OCI-LY7 (cell line): ENCODE results near the gene BMERB1. TPM values are rescaled to one million over a fixed set of nuclear protein-coding genes. Genes with fewer than 3 reads are reported as not detected.

ENCODE experiments used
- BruUV-seq: library from RNA; stranded (reverse); fragments of 400-500 nt; replicated peaks from 2 replicates; lab custom pipeline; 2021; lab: Mats Ljungman, UMichigan
- CTCF ChIA-PET: fragments of 300-600 bp; sonication (Branson Sonifier 250); formaldehyde crosslinking; loops from one replicate; lab custom pipeline; 2022; ENCODE audit warnings: antibody characterized with exemption; ENCODE audit not compliant: unreplicated experiment; lab: Charles Lee
- POLR2A ChIA-PET: fragments of 300-600 bp; sonication (Branson Sonifier 250); formaldehyde crosslinking; loops from one replicate; lab custom pipeline; 2022; ENCODE audit warnings: antibody characterized with exemption; lab: Charles Lee
- DNase-seq: peaks from one replicate; pipeline ENCODE4 v3.0.0-alpha.2; 2015; ENCODE audit warnings: low spot score
- H2AFZ ChIP-seq: fragments of 200-600 bp; sonication (generic), shearing (Covaris generic); 2 replicates; pipeline ENCODE4 v1.6.1; 2014; ENCODE audit warnings: mild to moderate bottlenecking, antibody characterized with exemption, low read length, moderate library complexity
- H3K27ac ChIP-seq: fragments of 200-600 bp; sonication (generic); 2 replicates; pipeline ENCODE4 v1.5.1; 2014; ENCODE audit warnings: mixed run types, low read depth, mild to moderate bottlenecking, moderate library complexity, low read length, inconsistent platforms; ENCODE audit not compliant: poor library complexity, severe bottlenecking
- H3K36me3 ChIP-seq: fragments of 200-600 bp; sonication (generic); 2 replicates; pipeline ENCODE4 v1.6.1; 2014; ENCODE audit warnings: mild to moderate bottlenecking, antibody characterized with exemption, low read length, moderate library complexity, mixed read lengths; ENCODE audit not compliant: insufficient read depth
- H3K4me1 ChIP-seq: fragments of 200-600 bp; sonication (generic); 2 replicates; pipeline ENCODE4 v1.5.1; 2014; ENCODE audit warnings: mild to moderate bottlenecking, low read length; ENCODE audit not compliant: insufficient read depth, poor library complexity, severe bottlenecking
- H3K4me2 ChIP-seq: fragments of 200-600 bp; sonication (generic); 2 replicates; pipeline ENCODE4 v1.6.1; 2014; ENCODE audit warnings: mild to moderate bottlenecking, low read length
- H3K4me3 ChIP-seq: fragments of 200-600 bp; sonication (generic); 2 replicates; pipeline ENCODE4 v1.5.1; 2014; ENCODE audit warnings: mild to moderate bottlenecking, low read depth, low read length; ENCODE audit not compliant: poor library complexity, severe bottlenecking
- H3K79me2 ChIP-seq: fragments of 200-600 bp; sonication (generic); 2 replicates; pipeline ENCODE4 v1.6.1; 2016; ENCODE audit warnings: low read depth, mild to moderate bottlenecking, low read length, moderate library complexity, mixed read lengths; ENCODE audit not compliant: insufficient read depth
- H3K9me2 ChIP-seq: fragments of 200-600 bp; sonication (generic); 2 replicates; pipeline ENCODE4 v1.6.1; 2016; ENCODE audit warnings: mild to moderate bottlenecking, low read length, mixed read lengths; ENCODE audit not compliant: insufficient read depth
- H3K9me3 ChIP-seq: fragments of 200-600 bp; sonication (generic); 2 replicates; pipeline ENCODE4 v1.6.1; 2014; ENCODE audit warnings: mild to moderate bottlenecking, mixed run types, low read length, mixed read lengths
- H4K20me1 ChIP-seq: fragments of 200-600 bp; sonication (generic); 2 replicates; pipeline ENCODE4 v1.6.1; 2014; ENCODE audit warnings: mild to moderate bottlenecking, antibody characterized with exemption, low read length, moderate library complexity, mixed read lengths; ENCODE audit not compliant: insufficient read depth
- EZH2phosphoT487 ChIP-seq: fragments of 200-600 bp; sonication (generic); IDR thresholded peaks from 2 replicates; pipeline ENCODE4 v1.6.1; 2018; ENCODE audit warnings: low read depth, borderline replicate concordance, mild to moderate bottlenecking, mixed run types, antibody characterized with exemption, low read length, moderate library complexity, mixed read lengths
- intact Hi-C: fragments of 100-400 bp; cut with micrococcal nuclease; formaldehyde crosslinking; loops from one replicate; pipeline ENCODE4 v1.10.0; 2022; ENCODE audit not compliant: unreplicated experiment
- total RNA-seq, 2 experiments: library from RNA; depleted of rRNA in 1 of 2; stranded (reverse); fragments of >200 nt in 1 of 2; shearing (Covaris generic) in 1 of 2; gene quantifications; 2 replicates each; pipeline ENCODE4 v1.2.3, GENCODE V29; 2014 to 2022
- TF ChIP-seq, protein P1 (sequence below): fragments of 200-600 bp; sonication (generic); conservative IDR thresholded peaks from 2 replicates; pipeline ENCODE4 v1.5.1; 2014; ENCODE audit warnings: mild to moderate bottlenecking, antibody characterized with exemption, low read length, moderate library complexity, mixed read lengths

BMERB1 gene
- total RNA-seq, 2 experiments from 2014 or later, result not detected

DNA sequence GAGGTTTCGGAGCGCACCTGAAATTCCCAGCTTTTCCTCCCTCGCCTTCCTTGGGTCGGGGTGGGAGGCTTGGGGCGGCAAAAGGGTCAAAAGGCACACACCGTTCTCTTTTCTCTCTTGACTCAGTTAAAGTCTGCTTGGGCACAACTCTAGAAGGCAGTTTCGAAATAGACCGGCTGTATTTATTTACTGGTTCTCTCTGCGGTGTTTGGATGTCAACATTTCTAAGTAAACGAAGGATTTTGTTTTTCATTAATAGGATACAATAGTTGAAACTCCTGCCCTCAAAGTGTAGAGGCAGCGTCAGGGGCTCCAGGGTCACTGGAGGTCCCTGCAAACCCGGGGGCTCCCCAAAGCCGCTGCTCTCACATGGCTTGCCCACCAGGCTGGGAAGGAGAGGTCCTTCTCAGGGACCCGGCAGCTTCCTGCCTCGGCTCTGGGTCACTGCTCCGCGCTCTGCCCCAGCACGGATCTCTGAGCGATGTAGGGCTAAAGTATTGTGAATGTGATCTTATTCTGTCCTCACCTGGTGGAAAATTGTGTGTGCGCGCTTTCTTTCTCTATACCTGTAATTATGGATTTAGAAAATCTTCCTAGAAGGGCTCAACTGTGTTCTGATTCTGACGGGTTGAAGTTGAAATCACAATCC is 952 bp downstream of the BMERB1 start:
- no peak overlapping the region for H2AFZ ChIP-seq
- CTCF ChIA-PET, result no interaction called here
- DNase-seq, result no peak

DNA sequence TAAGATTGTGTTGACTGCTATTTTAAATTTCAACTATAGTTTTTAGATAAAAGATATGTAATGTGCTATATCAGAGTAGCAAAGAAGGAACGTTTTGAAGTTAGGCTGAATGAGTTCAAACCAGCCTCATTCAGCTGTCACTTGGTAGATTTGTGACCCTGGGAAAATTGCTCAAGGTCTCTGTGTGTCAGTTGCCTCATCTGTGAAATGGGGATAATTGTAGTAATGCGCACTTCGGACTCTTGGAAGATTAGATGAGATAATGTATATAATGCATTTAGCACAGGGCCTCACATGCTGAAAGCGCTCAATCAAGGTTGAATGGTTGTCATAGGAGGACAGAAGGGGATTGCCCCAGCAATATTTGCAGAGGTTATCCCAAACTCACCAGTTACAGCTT is 4.7 kb downstream of the BMERB1 start:
- Histone ChIP-seq H3K9me3 (no peaks in the 10 kb centered on the region), H4K20me1 (no peaks in the 10 kb centered on the region), H2AFZ (no peak overlapping the region), H3K9me2 (no peaks in the 10 kb centered on the region), H3K79me2 (no peaks in the 10 kb centered on the region), H3K4me1 (no peaks in the 10 kb centered on the region), H3K36me3 (no peaks in the 10 kb centered on the region), H3K27ac (no peak overlapping the region), H3K4me3 (no peak overlapping the region), H3K4me2 (no peak overlapping the region)
- DNase-seq, result no peak
- CTCF ChIA-PET, result no interaction called here
- intact Hi-C loops, result loop anchor here (10.0 kb wide), 1 partner anchor 56 kb away; no protein-coding TSS in a partner anchor
- TF ChIP-seq, protein P1, sequence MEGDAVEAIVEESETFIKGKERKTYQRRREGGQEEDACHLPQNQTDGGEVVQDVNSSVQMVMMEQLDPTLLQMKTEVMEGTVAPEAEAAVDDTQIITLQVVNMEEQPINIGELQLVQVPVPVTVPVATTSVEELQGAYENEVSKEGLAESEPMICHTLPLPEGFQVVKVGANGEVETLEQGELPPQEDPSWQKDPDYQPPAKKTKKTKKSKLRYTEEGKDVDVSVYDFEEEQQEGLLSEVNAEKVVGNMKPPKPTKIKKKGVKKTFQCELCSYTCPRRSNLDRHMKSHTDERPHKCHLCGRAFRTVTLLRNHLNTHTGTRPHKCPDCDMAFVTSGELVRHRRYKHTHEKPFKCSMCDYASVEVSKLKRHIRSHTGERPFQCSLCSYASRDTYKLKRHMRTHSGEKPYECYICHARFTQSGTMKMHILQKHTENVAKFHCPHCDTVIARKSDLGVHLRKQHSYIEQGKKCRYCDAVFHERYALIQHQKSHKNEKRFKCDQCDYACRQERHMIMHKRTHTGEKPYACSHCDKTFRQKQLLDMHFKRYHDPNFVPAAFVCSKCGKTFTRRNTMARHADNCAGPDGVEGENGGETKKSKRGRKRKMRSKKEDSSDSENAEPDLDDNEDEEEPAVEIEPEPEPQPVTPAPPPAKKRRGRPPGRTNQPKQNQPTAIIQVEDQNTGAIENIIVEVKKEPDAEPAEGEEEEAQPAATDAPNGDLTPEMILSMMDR, result no peak
- no peak for TF ChIP-seq EZH2phosphoT487
- POLR2A ChIA-PET, result interaction anchor here (0.6 kb wide), 1 partner anchor 17 kb away, joined by 3 read pairs; no protein-coding TSS in a partner anchor
- no TSS peak for BruUV-seq

More for the DNA sequence above, 952 bp downstream of the BMERB1 start:
- Histone ChIP-seq H3K27ac (no peak overlapping the region), H3K4me1 (no peaks in the 10 kb centered on the region), H3K4me2 (no peak overlapping the region), H3K79me2 (no peaks in the 10 kb centered on the region), H4K20me1 (no peaks in the 10 kb centered on the region), H3K9me2 (no peaks in the 10 kb centered on the region), H3K9me3 (no peaks in the 10 kb centered on the region), H3K36me3 (no peaks in the 10 kb centered on the region), H3K4me3 (no peak overlapping the region)
- BruUV-seq, result no TSS peak
- POLR2A ChIA-PET, result no interaction called here
- intact Hi-C loops, result loop anchor here (10.0 kb wide), 1 partner anchor 59 kb away; no protein-coding TSS in a partner anchor
- TF ChIP-seq EZH2phosphoT487, result no peak
- TF ChIP-seq, protein P1, result no peak

DNA sequence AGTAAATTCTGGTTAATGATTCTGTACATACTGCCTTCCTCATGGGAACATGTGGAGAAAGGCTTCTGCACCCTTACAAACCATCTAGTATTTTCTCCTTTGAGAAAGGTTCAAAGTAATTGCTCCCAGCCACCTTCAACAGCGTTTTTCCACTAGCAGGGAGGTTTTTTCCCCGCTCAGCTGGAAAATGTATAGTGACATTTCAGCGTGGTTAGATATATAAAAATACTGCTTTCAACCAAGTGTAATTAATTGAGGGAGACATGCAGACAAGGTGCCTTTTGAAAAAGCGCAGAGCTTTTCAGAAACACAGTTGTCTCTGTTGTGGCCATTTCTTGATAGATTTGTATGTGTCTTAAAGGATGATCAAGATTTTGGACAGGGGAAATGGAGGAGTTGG is 5.1 kb downstream of the BMERB1 start:
- Histone ChIP-seq H3K4me1 (no peaks in the 10 kb centered on the region), H3K27ac (no peak overlapping the region), H3K4me3 (no peak overlapping the region), H3K36me3 (no peaks in the 10 kb centered on the region), H3K4me2 (no peak overlapping the region), H4K20me1 (no peaks in the 10 kb centered on the region), H3K9me3 (no peaks in the 10 kb centered on the region), H3K9me2 (no peaks in the 10 kb centered on the region), H3K79me2 (no peaks in the 10 kb centered on the region), H2AFZ (no peak overlapping the region)
- TF ChIP-seq, protein P1, result no peak
- no peak for TF ChIP-seq EZH2phosphoT487
- intact Hi-C loops, result loop anchor here (10.0 kb wide), 1 partner anchor 55 kb away; no protein-coding TSS in a partner anchor
- no peak for DNase-seq
- POLR2A ChIA-PET, result interaction anchor here (0.6 kb wide), 1 partner anchor 17 kb away, joined by 3 read pairs; no protein-coding TSS in a partner anchor
- no TSS peak for BruUV-seq
- CTCF ChIA-PET, result no interaction called here
